ENCODE measurements around the gene APC2. TPM values are rescaled to one million over a fixed set of nuclear protein-coding genes. Genes with fewer than 3 reads are reported as not detected.

The APC2 gene
- polyA plus RNA-seq, 1 donor (not counting 4 experiments of a cell fraction or from before 2014, with no cell fraction given) = 0.01 TPM

- FAIRE-seq = no peak
- peaks cover 35 to 65% of the 10 kb centered on the region in 2 experiments for H3K36me3 ChIP-seq (ENCODE audit: control insufficient read depth in 2 of 2, extremely low read depth in 1 of 2, insufficient read depth in 2 of 2, low read length in 2 of 2)
- no peak overlapping the region for H3K9ac ChIP-seq (ENCODE audit: control insufficient read depth, extremely low read depth, insufficient read depth, low read length)
- H3K9me3 ChIP-seq (ENCODE audit: control insufficient read depth, low read depth, low read length) = no peaks in the 10 kb centered on the region
- H3K9me1 ChIP-seq (ENCODE audit: control insufficient read depth, extremely low read depth, insufficient read depth, low read length) = peaks cover 3% of the 10 kb centered on the region
- H3K4me1 ChIP-seq (ENCODE audit: control insufficient read depth, extremely low read depth, insufficient read depth, low read length) = peaks cover 17% of the 10 kb centered on the region
- dilution Hi-C loops (cut with MboI; ENCODE audit: extremely low pct_ligation_motif_present, low sequenced_read_pairs) = no loop called here
- DNase-seq (ENCODE audit: low read depth, low spot score) = no peak
- no peak for TF ChIP-seq EZH2 (IDR thresholded peaks at IDR 0.05; ENCODE audit: low read length)
- H3K27me3 ChIP-seq (ENCODE audit: control insufficient read depth, extremely low read depth, insufficient read depth, low read length) = no peaks in the 10 kb centered on the region
- H3K4me3 ChIP-seq (ENCODE audit: control insufficient read depth in 2 of 3, extremely low read depth in 1 of 3, insufficient read depth in 2 of 3, low read depth in 1 of 3, low read length in 3 of 3) = no peak overlapping the region
- H3K4me2 ChIP-seq (ENCODE audit: control insufficient read depth, extremely low read depth, insufficient read depth, low read depth, low read length) = no peak overlapping the region
- H3K79me2 ChIP-seq (ENCODE audit: control insufficient read depth, insufficient read depth, low read length) = peaks cover 53% of the 10 kb centered on the region
- H4K20me1 ChIP-seq (ENCODE audit: control insufficient read depth, extremely low read depth, insufficient read depth, low read length) = peaks cover 10% of the 10 kb centered on the region
- H2AFZ ChIP-seq (ENCODE audit: control insufficient read depth, low read length) = no peak overlapping the region
- H3K27ac ChIP-seq (ENCODE audit: control insufficient read depth, insufficient read depth, low read length) = no peak overlapping the region
These were observed 22.6 kb upstream of the APC2 start for GRCh38 chr19:1427221-1427920.

GRCh38 chr19:1428738-1429391 lies 21.1 kb upstream of the APC2 start:
- dilution Hi-C loops (cut with MboI; ENCODE audit: extremely low pct_ligation_motif_present, low sequenced_read_pairs) = no loop called here
- peaks cover 3% of the 10 kb centered on the region for H3K9me1 ChIP-seq (ENCODE audit: control insufficient read depth, extremely low read depth, insufficient read depth, low read length)
- DNase-seq (ENCODE audit: low read depth, low spot score) (no peak), FAIRE-seq (no peak)
- H3K9ac ChIP-seq (ENCODE audit: control insufficient read depth, extremely low read depth, insufficient read depth, low read length) = no peak overlapping the region
- H3K4me1 ChIP-seq (ENCODE audit: control insufficient read depth, extremely low read depth, insufficient read depth, low read length) = peaks cover 17% of the 10 kb centered on the region
- H3K36me3 ChIP-seq (ENCODE audit: control insufficient read depth in 2 of 2, extremely low read depth in 1 of 2, insufficient read depth in 2 of 2, low read length in 2 of 2) = peaks cover 31 to 65% of the 10 kb centered on the region in 2 experiments
- peaks cover 8% of the 10 kb centered on the region for H4K20me1 ChIP-seq (ENCODE audit: control insufficient read depth, extremely low read depth, insufficient read depth, low read length)
- no peaks in the 10 kb centered on the region for H3K27me3 ChIP-seq (ENCODE audit: control insufficient read depth, extremely low read depth, insufficient read depth, low read length)
- no peak overlapping the region for H3K4me2 ChIP-seq (ENCODE audit: control insufficient read depth, extremely low read depth, insufficient read depth, low read depth, low read length)
- no peak overlapping the region for H3K4me3 ChIP-seq (ENCODE audit: control insufficient read depth in 2 of 3, extremely low read depth in 1 of 3, insufficient read depth in 2 of 3, low read depth in 1 of 3, low read length in 3 of 3)
- peaks cover 47% of the 10 kb centered on the region for H3K79me2 ChIP-seq (ENCODE audit: control insufficient read depth, insufficient read depth, low read length)
- H3K27ac ChIP-seq (ENCODE audit: control insufficient read depth, insufficient read depth, low read length) = no peak overlapping the region
- H3K9me3 ChIP-seq (ENCODE audit: control insufficient read depth, low read depth, low read length) = no peaks in the 10 kb centered on the region
- TF ChIP-seq EZH2 (IDR thresholded peaks at IDR 0.05; ENCODE audit: low read length) = no peak
- TF ChIP-seq CTCF (optimal IDR thresholded peaks at IDR 0.05 in 1 of 3, IDR thresholded peaks at IDR 0.05 in 1 of 3, conservative IDR thresholded peaks at IDR 0.05 in 1 of 3; ENCODE audit: extremely low read depth in 1 of 3, insufficient read depth in 2 of 3, low read length in 3 of 3) = no peak
- no peak overlapping the region for H2AFZ ChIP-seq (ENCODE audit: control insufficient read depth, low read length)
